Keratinocyte (primary cell): ENCODE results near the gene SYNE1. TPM values are rescaled to one million over a fixed set of nuclear protein-coding genes. Genes with fewer than 3 reads are reported as not detected.

Experiments
- DNase-seq: peaks from one replicate; pipeline ENCODE4 v3.0.0-alpha.2; 2011; ENCODE audit warnings: low read depth, missing footprints, low spot score
- FAIRE-seq: peaks from 2 replicates; lab custom pipeline; 2011; peaks lifted over from hg19 to GRCh38; lab: Jason Lieb, UNC
- H2AFZ ChIP-seq: 2 replicates; pipeline ENCODE4 v1.6.0; 2012; ENCODE audit warnings: low read length, control low read depth, inconsistent platforms; ENCODE audit not compliant: control insufficient read depth
- H3K27ac ChIP-seq: 2 replicates; pipeline ENCODE4 v1.5.1; 2011; ENCODE audit warnings: low read length; ENCODE audit not compliant: control insufficient read depth, insufficient read depth
- H3K27me3 ChIP-seq: 3 replicates; pipeline ENCODE4 v1.6.0; 2011; ENCODE audit warnings: low read length; ENCODE audit not compliant: control insufficient read depth, insufficient read depth; ENCODE audit errors: extremely low read depth
- H3K36me3 ChIP-seq, 2 experiments: 2 replicates in 1 of 2; 3 replicates in 1 of 2; pipeline ENCODE4 v1.5.1; 2011; ENCODE audit warnings: low read length in 2 of 2, mild to moderate bottlenecking in 1 of 2; ENCODE audit not compliant: control insufficient read depth in 2 of 2, insufficient read depth in 2 of 2; ENCODE audit errors: extremely low read depth in 1 of 2
- H3K4me1 ChIP-seq: 3 replicates; pipeline ENCODE4 v1.5.1; 2011; ENCODE audit warnings: low read length; ENCODE audit not compliant: control insufficient read depth, insufficient read depth; ENCODE audit errors: extremely low read depth
- H3K4me2 ChIP-seq: 3 replicates; pipeline ENCODE4 v1.6.0; 2011; ENCODE audit warnings: low read depth, low read length; ENCODE audit not compliant: control insufficient read depth, insufficient read depth; ENCODE audit errors: extremely low read depth
- H3K4me3 ChIP-seq, 3 experiments: fragments of 200-600 bp in 1 of 3; sonication (generic) in 1 of 3; 2 replicates in 2 of 3; 3 replicates in 1 of 3; pipeline ENCODE4 v1.5.1; 2011 to 2016; ENCODE audit warnings: low read length in 3 of 3, mild to moderate bottlenecking in 3 of 3, control low read depth in 2 of 3, inconsistent platforms in 1 of 3, low read depth in 1 of 3, mixed read lengths in 1 of 3, mixed run types in 1 of 3, moderate library complexity in 1 of 3; ENCODE audit not compliant: control insufficient read depth in 2 of 3, insufficient read depth in 2 of 3; ENCODE audit errors: extremely low read depth in 1 of 3
- H3K79me2 ChIP-seq: 2 replicates; pipeline ENCODE4 v1.6.0; 2012; ENCODE audit warnings: low read length; ENCODE audit not compliant: control insufficient read depth, insufficient read depth
- H3K9ac ChIP-seq: 3 replicates; pipeline ENCODE4 v1.6.0; 2011; ENCODE audit warnings: low read length; ENCODE audit not compliant: control insufficient read depth, insufficient read depth; ENCODE audit errors: extremely low read depth
- H3K9me1 ChIP-seq: 3 replicates; pipeline ENCODE4 v1.6.0; 2011; ENCODE audit warnings: low read length; ENCODE audit not compliant: control insufficient read depth, insufficient read depth; ENCODE audit errors: extremely low read depth
- H3K9me3 ChIP-seq: 2 replicates; pipeline ENCODE4 v1.5.1; 2012; ENCODE audit warnings: low read depth, low read length; ENCODE audit not compliant: control insufficient read depth
- H4K20me1 ChIP-seq: 3 replicates; pipeline ENCODE4 v1.6.0; 2011; ENCODE audit warnings: low read length; ENCODE audit not compliant: control insufficient read depth, insufficient read depth; ENCODE audit errors: extremely low read depth
- EZH2 ChIP-seq: IDR thresholded peaks from one replicate; pipeline ENCODE4 v1.6.1; 2012; ENCODE audit warnings: inconsistent platforms, mild to moderate bottlenecking, low read length, moderate library complexity
- dilution Hi-C: fragments of 300-500 bp; cut with MboI; formaldehyde crosslinking; loops from one replicate; pipeline ENCODE4 v1.7.0; 2020; ENCODE audit warnings: low sequenced_read_pairs; ENCODE audit not compliant: extremely low pct_ligation_motif_present
- polyA plus RNA-seq, 5 experiments: library from polyadenylated mRNA; depleted of rRNA in 3 of 5; stranded (reverse) in 3 of 5; stranded (forward) in 1 of 5; unstranded in 1 of 5; fragments of >200 nt; gene quantifications; 1 replicate in 1 of 5; 2 replicates in 3 of 5; 3 replicates in 1 of 5; pipeline versions ENCODE4 v1.2.1 to v1.2.3, GENCODE V29; 2011 to 2012; ENCODE audit warnings: missing spikeins in 2 of 5, low read depth in 1 of 5, low replicate concordance in 1 of 5
- TF ChIP-seq, protein P1 (sequence below), 3 experiments: IDR thresholded peaks in 1 of 3; conservative IDR thresholded peaks in 1 of 3; optimal IDR thresholded peaks in 1 of 3; 2 replicates in 2 of 3; 3 replicates in 1 of 3; pipeline versions ENCODE3 to v1.5.1; 2011; ENCODE audit warnings: low read length in 3 of 3, mild to moderate bottlenecking in 3 of 3, moderate library complexity in 2 of 3, control low read depth in 1 of 3, inconsistent platforms in 1 of 3; ENCODE audit not compliant: insufficient read depth in 2 of 3; ENCODE audit errors: extremely low read depth in 1 of 3

Gene SYNE1
- polyA plus RNA-seq, 1 donor (not counting 4 experiments of a cell fraction or from before 2014, with no cell fraction given), result 4.0 TPM

DNA sequence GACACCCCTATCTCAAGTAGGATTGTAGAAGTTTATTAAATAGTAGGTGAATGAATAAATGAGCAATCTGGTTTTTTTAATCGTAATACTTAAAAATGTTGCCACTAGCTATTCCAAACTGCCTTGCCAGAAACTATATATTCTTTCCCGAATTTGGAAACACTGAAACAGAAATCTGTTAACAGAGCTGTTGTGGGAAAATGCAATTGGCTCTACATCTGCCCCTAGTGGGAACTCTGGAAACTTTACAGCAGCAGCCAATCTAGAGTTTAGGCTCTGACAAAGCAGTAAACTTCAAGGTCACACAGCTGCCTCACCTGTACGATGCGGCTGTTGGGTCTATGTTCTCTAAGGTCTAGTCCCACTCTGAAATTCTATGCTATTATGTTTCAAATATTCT is 41.7 kb downstream of the SYNE1 start:
- H3K4me2 ChIP-seq, result no peak overlapping the region
- no peak for DNase-seq
- H2AFZ ChIP-seq, result no peak overlapping the region
- dilution Hi-C loops, result no loop called here
- no peak for FAIRE-seq
- H3K9me3 ChIP-seq, result no peaks in the 10 kb centered on the region
- H3K4me3 ChIP-seq, result no peak overlapping the region
- no peaks in the 10 kb centered on the region for H3K9me1 ChIP-seq
- H3K27ac ChIP-seq, result no peak overlapping the region
- H3K36me3 ChIP-seq, result no peaks in the 10 kb centered on the region
- TF ChIP-seq, protein P1, sequence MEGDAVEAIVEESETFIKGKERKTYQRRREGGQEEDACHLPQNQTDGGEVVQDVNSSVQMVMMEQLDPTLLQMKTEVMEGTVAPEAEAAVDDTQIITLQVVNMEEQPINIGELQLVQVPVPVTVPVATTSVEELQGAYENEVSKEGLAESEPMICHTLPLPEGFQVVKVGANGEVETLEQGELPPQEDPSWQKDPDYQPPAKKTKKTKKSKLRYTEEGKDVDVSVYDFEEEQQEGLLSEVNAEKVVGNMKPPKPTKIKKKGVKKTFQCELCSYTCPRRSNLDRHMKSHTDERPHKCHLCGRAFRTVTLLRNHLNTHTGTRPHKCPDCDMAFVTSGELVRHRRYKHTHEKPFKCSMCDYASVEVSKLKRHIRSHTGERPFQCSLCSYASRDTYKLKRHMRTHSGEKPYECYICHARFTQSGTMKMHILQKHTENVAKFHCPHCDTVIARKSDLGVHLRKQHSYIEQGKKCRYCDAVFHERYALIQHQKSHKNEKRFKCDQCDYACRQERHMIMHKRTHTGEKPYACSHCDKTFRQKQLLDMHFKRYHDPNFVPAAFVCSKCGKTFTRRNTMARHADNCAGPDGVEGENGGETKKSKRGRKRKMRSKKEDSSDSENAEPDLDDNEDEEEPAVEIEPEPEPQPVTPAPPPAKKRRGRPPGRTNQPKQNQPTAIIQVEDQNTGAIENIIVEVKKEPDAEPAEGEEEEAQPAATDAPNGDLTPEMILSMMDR (optimal IDR thresholded peaks at IDR 0.05 in 1 of 3, IDR thresholded peaks at IDR 0.05 in 1 of 3, conservative IDR thresholded peaks at IDR 0.05 in 1 of 3; ENCODE audit: extremely low read depth in 1 of 3, insufficient read depth in 2 of 3, low read length in 3 of 3), result peak; percentile 19 to 55 (median 34)
- TF ChIP-seq EZH2, result no peak
- no peaks in the 10 kb centered on the region for H3K4me1 ChIP-seq
- H3K9ac ChIP-seq, result no peak overlapping the region
- no peaks in the 10 kb centered on the region for H3K27me3 ChIP-seq
- no peaks in the 10 kb centered on the region for H3K79me2 ChIP-seq
- no peaks in the 10 kb centered on the region for H4K20me1 ChIP-seq

DNA sequence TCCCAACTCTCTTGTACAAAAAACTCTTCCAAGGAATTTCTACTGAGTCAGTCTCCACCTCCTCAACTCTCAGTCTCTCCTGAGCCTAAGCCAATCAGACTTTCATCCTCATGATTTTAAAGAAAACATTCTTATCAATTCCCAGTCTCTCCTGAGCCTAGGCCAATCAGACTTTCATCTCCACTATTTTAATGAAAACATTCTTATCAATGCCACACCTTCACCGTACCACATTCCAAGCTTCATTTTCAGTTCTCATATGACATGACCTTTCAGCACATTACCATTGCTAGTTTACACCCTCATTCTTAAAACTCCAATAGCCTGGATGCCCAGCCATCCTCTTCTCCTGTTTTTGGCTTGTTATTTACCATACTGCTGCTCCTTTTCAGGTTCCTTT is 42.5 kb downstream of the SYNE1 start:
- Histone ChIP-seq H3K9ac (no peak overlapping the region), H3K9me3 (no peaks in the 10 kb centered on the region), H3K79me2 (no peaks in the 10 kb centered on the region), H3K27ac (no peak overlapping the region), H3K9me1 (no peaks in the 10 kb centered on the region), H3K4me3 (no peak overlapping the region), H3K4me2 (no peak overlapping the region), H3K36me3 (no peaks in the 10 kb centered on the region), H3K4me1 (no peaks in the 10 kb centered on the region), H4K20me1 (no peaks in the 10 kb centered on the region), H3K27me3 (no peaks in the 10 kb centered on the region), H2AFZ (no peak overlapping the region)
- dilution Hi-C loops, result no loop called here
- DNase-seq, result no peak
- FAIRE-seq, result no peak
- TF ChIP-seq, protein P1 (optimal IDR thresholded peaks at IDR 0.05 in 1 of 3, IDR thresholded peaks at IDR 0.05 in 1 of 3, conservative IDR thresholded peaks at IDR 0.05 in 1 of 3; ENCODE audit: extremely low read depth in 1 of 3, insufficient read depth in 2 of 3, low read length in 3 of 3), result no peak
- no peak for TF ChIP-seq EZH2
